HS-5 (cell line): ENCODE results near the gene SREBF1.

ENCODE experiments used
- DNase-seq: peaks from one replicate; pipeline ENCODE4 v3.0.0-alpha.2; 2012; ENCODE audit warnings: low read depth

SREBF1 gene

DNA sequence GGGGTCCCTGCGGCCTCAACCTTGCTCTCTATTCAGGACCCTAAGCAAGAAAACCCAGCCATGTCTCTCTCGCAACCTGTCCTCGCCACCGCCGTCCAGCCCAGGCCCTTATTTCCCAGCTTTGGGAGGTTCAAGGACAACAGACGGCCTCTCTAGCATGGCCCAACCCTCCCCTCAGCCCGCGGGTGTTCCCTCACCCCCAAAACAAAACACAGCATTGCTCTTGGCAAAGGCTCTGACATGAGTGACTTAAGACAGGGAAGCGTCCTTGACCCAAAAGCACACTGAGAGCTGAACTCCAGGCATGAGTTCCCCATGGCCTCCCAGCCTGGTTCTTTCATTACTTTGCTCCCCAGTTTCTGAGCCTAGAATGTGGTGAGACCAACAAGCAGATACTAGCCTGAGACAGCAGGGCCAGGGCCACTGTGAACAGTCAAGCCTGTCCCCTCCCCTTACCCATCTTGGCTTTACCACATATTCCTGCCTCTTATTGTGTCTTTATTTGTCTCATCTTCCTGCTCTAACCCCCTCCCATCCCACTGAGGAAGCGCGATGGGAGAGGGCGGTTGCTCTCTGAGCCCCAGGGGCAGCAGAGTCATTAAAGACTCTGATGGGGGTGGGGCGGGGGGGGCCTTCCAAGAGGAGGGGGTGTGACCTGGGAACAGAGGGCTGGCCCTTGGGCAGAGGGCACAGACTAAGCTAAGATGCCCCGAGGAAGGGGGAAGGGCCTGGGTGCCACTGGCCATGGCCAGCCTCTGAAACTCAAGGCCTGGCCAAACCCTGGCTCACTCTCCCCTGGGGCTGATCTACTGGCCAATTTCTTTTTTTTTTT, 11.8 kb downstream of the SREBF1 start:
- no peak for DNase-seq

DNA sequence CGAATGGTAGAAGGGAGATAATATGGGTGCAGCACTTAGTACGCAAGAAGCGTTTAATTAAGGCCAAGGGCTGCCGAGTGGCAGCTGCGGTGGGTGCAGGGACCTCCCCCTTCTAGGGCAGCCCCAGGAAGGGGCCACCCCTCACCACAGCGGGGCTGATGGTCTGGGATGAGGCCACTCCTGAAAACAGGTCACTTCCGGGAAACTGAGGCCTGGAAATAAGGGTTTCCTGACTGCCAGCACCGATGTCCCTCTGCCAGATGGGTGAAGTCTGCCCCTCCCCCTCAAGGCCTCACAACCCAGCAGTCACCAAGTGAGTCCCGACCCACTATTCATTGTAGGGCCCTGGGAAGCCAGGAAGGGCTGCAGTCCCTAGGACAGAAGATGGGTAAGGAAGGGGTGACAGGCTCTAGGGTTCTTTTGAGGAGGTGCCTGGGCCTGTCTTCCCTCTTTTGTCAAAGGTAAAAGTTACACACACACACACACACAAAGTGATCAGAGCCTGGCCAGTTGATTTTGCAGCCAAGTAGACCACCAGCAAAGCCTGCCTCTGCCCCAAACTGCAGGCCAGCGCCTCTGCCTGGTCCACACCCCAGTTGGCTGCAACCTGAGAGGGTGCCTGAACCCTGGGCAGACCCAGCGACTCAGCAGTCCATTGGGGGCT, 12.5 kb downstream of the SREBF1 start:
- DNase-seq, result no peak

DNA sequence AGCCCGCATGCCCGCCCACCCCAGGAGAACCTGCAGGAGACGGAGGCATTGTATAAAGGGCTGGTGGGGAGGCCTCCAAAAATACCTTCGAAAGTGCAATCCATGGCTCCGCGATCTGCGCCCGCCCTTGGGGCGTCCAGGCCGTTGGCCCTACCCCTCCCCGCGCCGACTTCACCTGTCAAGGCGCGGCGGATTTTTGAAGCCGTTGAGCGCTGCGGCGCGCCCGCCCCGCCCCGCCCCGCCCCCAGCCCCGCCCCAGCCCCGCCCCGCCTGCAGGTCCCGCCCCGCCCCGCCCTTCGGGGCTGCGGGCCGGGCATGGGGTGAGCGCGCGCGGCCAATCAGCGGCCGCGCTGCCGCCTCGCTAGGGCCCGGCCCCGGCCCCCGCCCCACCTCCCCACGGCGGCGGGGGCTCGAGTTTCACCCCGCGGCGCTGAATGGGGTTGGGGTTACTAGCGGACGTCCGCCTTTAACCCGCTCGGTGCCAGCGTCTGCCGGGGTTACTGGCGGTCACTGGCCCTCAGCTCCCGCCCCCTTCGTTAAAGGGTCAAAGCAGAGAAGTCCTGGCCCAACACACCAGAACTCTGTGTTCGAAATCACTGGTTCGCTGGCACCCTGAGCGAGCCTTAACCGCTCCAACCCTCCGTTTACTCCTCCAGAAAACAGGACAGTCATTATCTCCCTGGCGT, 13.2 kb downstream of the SREBF1 start:
- no peak for DNase-seq

DNA sequence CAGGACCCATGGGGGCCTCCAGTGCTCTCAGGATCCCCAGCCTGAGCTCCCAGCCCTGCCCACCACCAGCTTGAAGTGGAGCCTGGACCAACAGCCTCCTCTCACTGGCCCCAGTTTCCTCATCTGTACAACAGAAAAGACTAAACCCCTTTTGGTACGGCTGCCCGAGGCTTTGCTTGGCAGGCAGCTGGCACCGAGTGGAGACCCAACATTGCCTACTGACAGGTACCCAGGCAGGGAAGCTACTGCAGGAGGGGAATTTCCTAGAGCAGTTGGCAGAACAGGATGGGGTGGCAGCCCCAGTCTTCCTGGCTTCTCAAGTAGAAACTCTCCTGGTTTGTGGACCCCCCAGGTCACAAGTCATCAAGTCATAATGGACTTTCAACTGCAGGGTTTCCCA, 14.2 kb downstream of the SREBF1 start:
- no peak for DNase-seq

DNA sequence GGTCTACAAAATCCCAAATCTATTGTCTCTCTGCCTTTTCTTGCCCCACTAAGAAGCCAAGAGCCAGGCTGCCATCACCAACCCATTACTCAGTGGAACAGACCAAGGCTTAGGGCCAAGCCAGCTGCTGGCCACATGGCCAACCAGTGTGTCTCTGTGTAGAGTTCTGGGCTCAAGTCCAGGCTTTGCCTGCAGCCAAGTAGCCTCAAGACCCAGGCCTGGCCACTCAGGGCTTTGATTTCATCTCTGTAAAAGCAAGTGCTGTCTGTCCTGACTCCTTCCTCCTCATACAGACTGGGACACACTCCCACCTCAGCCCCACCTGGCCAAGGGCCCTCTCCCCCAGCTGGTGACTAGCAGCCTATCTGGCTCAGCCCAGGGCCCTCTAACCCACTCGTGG, 14.6 kb downstream of the SREBF1 start:
- no peak for DNase-seq

DNA sequence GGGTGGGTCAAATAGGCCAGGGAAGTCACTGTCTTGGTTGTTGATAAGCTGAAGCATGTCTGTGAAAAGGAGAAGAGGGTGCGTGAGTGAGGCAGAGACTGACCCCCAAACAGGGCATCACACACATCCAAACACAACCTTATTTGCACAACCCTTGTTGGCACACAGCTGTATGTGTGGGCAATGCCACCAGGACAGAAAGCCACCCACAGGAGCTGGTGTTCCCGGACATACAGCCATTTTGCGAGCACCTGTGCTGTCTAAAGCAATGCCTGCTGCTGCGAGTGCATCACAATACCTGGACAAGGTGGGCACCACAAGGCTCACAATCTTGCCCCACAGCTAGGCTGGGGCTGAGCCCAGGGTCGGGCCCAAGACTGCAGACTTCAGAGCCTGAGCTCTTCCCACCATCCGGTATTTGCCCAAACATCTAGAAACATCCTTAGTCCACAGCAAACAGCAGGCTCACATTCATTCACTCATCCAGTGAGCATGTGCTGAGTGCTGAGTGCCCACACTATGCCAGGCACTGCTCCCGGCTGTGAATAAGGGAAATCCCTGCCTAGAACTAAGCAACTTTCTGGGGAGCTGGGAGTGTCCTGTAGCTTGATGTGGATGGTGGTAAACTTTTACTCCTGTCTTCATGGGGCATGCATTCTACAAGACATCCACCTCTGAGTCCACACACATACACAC, 16.2 kb downstream of the SREBF1 start:
- no peak for DNase-seq

DNA sequence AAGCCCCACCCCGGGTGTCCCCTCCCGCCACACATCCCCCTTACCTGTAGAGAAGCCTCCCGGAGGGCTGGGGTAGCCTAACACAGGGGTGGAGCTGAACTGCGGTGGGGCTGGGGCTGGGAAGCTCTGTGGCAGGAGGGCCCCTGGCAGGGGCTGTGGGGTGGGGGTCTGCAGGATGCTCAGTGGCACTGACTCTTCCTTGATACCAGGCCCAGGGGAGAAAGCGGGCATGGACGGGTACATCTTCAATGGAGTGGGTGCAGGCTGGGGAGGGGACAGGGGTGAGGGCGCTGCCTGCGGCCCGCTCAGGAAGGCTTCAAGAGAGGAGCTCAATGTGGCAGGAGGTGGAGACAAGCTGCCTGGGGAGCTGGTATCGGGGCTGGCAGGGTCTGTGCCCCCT, 16.7 kb downstream of the SREBF1 start:
- DNase-seq, result no peak

DNA sequence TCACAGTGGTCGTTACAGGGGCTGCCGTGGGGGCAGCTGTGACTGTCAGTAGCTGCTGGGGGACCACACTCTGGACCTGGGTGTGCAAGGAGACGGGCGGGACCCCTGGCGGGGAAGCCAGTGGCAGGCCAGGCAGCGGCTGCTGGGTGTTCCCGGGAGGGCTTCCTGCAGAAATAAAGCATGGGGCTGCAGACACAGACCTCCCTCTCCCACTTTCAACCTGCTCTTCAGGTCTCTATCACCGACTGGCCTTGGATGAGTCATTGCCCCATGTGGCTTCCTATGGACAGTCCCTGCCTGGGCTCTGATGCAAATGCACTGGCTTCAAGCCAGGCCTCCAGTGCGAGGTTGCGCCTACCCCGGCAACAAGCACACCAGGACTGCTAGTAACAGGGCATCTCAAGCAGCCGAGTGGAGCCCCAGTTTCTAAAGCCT, 17.2 kb downstream of the SREBF1 start:
- DNase-seq, result no peak

DNA sequence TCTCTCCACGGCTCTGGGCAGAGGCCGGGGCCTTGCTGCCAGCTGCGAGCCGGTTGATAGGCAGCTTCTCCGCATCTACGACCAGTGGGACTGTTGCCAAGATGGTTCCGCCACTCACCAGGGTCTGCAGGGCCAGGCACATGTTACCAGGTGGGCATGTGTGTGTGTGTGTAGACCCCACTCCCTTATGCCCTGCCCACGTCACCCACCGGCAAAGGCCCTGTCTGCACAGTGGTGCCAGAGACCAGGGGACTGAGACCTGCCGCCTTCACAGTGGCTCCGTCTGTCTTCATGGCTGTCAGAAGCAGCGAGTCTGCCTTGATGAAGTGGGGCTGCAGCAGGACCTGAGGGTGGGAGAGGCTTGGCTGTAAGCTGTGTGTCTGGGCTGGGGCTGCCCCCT, 17.7 kb downstream of the SREBF1 start:
- DNase-seq, result no peak

DNA sequence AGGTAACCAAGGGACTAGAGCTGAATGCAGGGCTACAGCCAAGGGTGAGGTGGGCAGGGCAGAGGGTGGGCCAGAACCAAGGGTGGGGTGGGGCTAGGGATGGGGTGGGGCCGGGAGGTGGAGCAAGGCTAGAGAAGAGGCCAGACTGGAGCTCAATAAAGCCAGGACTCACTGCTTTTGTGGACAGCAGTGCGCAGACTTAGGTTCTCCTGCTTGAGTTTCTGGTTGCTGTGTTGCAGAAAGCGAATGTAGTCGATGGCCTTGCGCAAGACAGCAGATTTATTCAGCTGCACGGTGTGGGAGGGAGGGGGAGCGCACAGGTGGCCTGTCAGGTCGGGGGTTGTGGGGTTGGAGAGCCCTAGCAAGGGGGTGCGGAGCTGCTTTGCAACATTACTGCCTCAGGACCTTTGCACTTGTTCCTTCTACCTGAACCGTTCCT, 18.7 kb downstream of the SREBF1 start:
- DNase-seq, result no peak

DNA sequence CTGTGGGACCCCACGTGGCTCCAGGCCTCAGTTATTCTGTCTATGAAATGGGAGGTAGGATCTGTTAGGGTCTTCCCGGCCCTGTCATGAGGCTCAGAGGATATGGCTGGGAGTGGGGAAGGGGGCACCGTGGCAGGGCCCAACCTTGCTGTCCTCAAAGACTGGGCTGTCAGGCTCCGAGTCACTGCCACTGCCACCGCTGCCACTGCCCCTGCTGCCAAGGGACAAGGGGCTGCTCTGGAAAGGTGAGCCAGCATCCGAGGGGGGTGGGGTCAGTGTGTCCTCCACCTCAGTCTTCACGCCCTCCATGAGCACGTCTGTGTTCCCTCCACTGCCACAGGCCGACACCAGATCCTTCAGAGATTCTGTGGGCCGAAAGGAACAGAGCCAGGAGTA, 19.2 kb downstream of the SREBF1 start:
- DNase-seq, result no peak

DNA sequence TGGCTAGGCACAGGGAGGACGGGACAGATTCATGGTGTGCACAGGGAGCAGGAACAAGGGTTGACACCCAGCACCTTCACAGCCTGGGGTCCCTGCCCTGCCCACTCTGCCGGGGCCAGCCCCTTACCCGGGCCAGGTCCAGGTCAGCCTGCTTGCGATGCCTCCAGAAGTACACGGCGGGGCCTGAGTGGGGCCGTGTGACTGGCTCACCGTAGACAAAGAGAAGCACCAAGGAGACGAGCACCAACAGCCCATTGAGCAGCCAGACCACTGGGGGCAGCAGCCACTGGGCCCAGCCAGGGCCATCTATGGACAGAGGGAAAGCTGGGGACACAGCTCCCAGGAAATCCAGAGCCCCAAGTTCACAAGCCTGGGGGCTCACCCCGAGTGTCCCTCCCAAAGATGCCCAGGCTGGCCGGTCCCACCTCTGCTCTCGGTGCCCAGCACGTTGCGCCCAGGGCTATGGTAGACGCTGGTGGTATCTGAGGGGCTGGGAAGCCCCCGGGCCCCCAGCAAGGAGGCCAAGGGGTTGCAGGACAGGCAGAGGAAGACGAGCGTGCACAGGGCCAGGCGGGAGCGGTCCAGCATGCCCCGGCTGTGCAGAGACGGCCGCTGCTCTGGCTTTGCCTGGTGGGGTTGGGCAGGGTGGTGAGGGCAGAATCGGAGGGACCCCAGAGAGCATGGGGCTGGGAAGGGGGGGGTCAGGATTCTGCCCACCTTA, 19.8 kb downstream of the SREBF1 start:
- no peak for DNase-seq

DNA sequence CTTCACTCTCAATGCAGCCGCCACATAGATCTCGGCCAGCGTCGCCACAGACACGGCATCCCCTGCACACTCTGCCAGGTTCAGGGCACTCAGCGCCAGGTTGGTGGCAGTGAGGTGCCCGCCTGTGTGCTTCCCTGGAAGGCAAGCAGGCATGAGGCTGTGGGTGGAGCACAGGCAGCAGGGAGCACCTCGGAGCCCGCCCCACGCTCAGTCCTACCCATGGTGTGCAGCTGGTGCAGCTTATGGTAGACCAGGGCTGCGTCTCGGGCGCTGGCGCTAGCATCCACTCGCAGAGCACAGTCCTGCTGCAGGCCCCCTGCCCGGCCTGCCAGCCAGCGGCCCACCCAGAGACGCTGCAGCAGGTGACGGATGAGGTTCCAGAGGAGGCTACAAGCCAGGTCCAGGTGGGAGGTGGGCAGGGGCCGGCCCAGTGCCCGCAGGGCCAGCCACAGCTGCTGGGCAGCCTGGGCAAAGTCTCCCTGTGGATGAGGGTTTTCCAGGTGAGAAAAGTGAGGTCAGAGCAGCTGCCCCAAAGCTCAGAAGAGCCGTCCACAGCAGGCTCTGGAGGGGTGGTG, 20.5 kb downstream of the SREBF1 start:
- no peak for DNase-seq

DNA sequence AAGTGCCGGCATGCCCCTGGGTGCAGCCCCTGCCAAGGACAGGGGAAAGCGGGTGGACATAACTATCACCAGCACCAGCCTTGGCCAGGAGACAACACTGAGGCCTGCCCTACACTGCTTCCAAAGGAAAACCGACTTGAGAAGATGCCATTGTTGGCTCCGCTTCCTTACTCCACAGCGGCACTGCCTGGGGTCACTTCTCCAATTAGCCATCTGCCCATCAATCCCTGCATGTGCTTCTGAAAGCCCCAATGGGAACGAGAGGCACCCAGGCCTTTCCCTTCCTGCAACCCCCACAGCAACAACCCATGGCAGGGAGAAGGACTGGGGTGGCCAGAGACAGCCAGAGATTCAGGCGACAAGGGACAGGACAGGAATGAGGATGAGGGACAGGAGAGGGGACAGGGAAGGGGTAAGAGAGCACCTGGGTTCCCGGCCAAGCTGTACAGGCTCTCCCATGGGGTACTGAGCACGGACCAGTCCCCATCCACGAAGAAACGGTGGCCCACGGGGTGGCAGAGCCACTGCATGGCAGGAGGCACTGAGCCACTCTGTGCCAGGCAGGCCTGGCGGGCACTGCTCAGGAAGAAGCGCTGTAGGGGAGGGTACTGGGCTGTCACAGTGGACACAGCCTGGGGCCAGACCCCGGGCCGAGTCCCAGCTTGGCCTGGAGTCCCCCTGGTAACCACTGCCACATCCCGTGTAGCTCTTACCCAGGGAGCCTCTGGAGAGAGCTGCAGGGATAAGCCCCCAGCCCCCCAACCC, 21.2 kb downstream of the SREBF1 start:
- DNase-seq, result no peak

DNA sequence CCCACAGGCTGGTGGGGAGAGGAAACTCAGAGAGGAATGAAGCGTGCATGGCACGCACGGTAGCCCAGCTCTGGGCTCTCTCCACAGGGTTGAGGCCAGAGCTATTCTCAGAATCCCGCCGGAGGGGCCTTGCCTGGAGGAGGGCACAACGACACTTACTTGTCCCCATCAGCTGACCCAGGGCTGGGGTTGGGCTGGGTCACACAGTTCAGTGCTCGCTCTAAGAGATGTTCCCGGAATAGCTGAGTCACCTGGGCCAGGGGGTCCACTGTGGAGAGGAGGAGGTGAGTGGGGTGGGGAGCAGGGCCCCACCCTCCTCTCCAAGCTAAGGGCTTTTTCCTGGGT, 21.8 kb downstream of the SREBF1 start:
- DNase-seq, result no peak

DNA sequence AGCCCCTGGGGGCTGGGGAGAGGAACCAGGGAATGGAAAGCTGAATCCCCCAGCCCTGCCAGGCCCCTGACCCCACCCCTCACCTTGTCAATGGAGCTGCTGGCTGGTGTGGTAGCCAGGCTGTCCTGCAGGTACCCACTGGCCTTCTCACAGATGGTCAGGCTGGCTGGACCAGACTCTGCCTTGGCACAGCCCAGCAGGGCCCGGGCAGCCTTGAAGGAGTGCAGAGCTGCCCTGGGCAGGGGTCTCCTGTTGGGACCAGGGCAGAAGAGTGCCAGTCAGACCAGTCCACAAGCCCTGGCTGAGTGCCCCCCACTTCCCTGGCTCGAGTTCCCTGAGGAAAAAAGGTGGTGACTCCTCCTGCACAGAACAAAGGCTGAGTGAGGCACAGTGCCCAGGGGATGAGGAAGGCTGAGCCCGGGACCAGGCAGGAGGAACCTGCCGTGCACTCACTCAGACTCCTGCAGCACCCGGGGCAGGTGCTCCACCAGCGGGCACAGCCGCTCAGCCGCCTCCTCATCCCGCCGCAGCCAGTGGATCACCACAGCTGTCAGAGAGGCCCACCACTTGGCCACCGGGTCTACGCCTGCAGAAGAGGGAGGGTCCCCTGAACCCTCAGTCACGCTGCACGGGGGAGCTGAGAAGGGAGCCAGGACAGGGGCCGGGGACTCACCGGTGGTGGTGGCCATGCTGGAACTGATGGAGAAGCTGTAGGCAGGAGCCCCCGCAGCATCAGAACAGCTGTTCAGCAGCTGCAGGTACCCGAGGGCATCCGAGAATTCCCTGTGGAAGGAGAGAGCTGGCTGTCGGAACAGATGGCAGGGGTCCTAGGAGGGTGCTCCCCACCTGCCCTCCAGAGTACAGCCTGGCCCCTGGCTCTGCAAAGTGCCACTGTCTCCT, 22.4 kb downstream of the SREBF1 start:
- no peak for DNase-seq

DNA sequence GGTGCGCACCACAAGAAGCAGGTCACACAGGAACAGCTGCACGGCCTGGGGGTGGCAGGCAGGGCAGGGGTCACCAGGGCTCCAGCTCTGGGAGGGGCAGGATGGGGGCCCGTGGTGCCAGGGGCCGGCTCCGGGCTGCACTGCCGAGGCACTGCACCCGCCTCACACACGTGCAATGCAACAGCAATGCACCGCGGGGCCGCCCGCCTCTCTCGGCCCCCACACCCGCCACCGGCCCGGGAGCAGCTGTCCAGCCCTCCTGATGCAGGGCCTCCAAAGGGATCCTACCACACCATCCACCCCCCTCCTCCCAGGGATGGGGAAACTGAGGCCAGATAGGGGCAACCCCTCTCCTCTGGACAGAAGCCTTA, 23.1 kb downstream of the SREBF1 start:
- DNase-seq, result no peak

DNA sequence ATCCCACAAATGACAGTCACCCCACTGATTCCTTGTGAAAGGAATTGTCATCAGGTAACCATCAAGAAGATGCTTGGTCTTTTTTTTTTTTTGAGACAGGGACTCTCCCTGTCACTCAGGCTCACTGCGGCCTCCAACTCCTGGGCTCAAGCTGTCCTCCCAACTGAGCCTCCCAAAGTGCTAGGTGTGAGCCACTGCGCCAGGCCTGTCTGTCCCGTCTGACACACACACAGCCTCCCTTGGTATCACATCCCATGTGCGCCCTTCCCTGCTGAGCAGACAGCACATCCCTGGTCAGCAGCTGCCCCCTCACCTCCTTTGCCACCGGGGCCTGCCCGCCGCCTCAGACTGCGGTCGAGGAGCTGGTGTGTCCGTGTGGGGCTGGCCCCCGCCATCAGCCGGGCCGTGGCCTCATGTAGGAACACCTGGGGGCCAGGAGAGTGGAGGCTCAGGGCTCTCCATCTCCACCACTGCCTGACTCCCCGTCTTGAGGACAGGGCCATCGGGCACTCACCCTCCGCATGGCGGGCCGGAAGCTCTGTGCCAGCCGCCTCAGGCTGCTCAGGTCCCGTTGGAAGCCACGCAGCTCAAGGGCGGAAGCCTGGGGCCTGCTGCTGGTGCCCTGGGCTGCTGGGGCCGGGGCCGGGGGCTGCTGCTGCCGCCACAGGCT, 23.6 kb downstream of the SREBF1 start:
- no peak for DNase-seq
